Thyroid gland (tissue), 4 donors: ENCODE results near the gene CDC25B. TPM values are rescaled to one million over a fixed set of nuclear protein-coding genes. Genes with fewer than 3 reads are reported as not detected.

Experiments
- DNase-seq, 2 donors: peaks; one replicate each; pipeline ENCODE4 v3.0.0-alpha.2; 2019
- H3K27ac ChIP-seq, 3 donors: fragments of 200-600 bp; sonication (generic); 1 replicate in 2 of 3; 2 replicates in 1 of 3; pipeline ENCODE4 v1.5.1; 2016 to 2019; ENCODE audit warnings: mild to moderate bottlenecking in 1 of 3, moderate library complexity in 1 of 3
- H3K27me3 ChIP-seq: fragments of 200-600 bp; sonication (generic); one replicate; pipeline ENCODE4 v1.5.1; 2019
- H3K36me3 ChIP-seq, 2 donors: fragments of 200-600 bp; sonication (generic); one replicate each; pipeline ENCODE4 v1.5.1; 2016 to 2019
- H3K4me1 ChIP-seq, 2 donors: fragments of 200-600 bp; sonication (generic); one replicate each; pipeline ENCODE4 v1.5.1; 2017 to 2019
- H3K4me3 ChIP-seq, 3 donors: fragments of 200-600 bp; sonication (generic); replicated peaks in 1 of 3; 1 replicate in 2 of 3; 2 replicates in 1 of 3; pipeline ENCODE4 v1.5.1; 2016; ENCODE audit warnings: mild to moderate bottlenecking in 1 of 3
- H3K9me3 ChIP-seq: fragments of 200-600 bp; sonication (generic); one replicate; pipeline ENCODE4 v1.5.1; 2017
- CTCF ChIP-seq, 6 experiments: fragments of 200-600 bp in 3 of 6; fragments of 450-650 bp in 3 of 6; sonication (generic) in 3 of 6; IDR thresholded peaks; one replicate each; pipeline ENCODE4 v1.5.1; 2016 to 2019; ENCODE audit warnings: antibody characterized with exemption in 6 of 6, mild to moderate bottlenecking in 2 of 6, inconsistent platforms in 1 of 6, moderate library complexity in 1 of 6
- POLR2A ChIP-seq, 2 donors: fragments of 450-650 bp; IDR thresholded peaks; one replicate each; pipeline ENCODE4 v1.6.1; 2017; ENCODE audit warnings: antibody characterized with exemption in 2 of 2, mild to moderate bottlenecking in 2 of 2, moderate library complexity in 1 of 2
- WGBS, 2 donors: methylation state at CpG; one replicate each; pipeline ENCODE4 v1.1.5; 2017; 5-methylcytosine and 5-hydroxymethylcytosine counted together
- intact Hi-C: fragments of 100-400 bp; cut with DNase I; formaldehyde crosslinking; loops from one replicate; pipeline ENCODE4 v1.15.1; 2023
- total RNA-seq, 4 donors: library from RNA; depleted of rRNA; stranded (reverse); fragments of >200 nt; gene quantifications; one replicate each; pipeline ENCODE4 v1.2.3, GENCODE V29; 2016

The CDC25B gene
- total RNA-seq, 4 donors from 2014 or later, result 23.7 to 43.9 (median 27.8) TPM

- Histone ChIP-seq H3K4me1 (peaks cover 23 to 34% of the 10 kb centered on the region in 2 donors), H3K36me3 (peaks cover 20 to 40% of the 10 kb centered on the region in 2 donors), H3K4me3 (no peak overlapping the region), H3K9me3 (no peaks in the 10 kb centered on the region), H3K27ac (no peak overlapping the region), H3K27me3 (no peaks in the 10 kb centered on the region)
- DNase-seq, result no peak
- WGBS, 2 donors, result 93 to 95% methylated on average over 9 to 11 of the region's 11 CpGs
- TF ChIP-seq CTCF (IDR thresholded peaks at IDR 0.05) (no peak), POLR2A (IDR thresholded peaks at IDR 0.05) (no peak)
- intact Hi-C loops, result no loop called here
Measured at GRCh38 chr20:3802524-3803239, 6.6 kb downstream of the CDC25B start.

DNA sequence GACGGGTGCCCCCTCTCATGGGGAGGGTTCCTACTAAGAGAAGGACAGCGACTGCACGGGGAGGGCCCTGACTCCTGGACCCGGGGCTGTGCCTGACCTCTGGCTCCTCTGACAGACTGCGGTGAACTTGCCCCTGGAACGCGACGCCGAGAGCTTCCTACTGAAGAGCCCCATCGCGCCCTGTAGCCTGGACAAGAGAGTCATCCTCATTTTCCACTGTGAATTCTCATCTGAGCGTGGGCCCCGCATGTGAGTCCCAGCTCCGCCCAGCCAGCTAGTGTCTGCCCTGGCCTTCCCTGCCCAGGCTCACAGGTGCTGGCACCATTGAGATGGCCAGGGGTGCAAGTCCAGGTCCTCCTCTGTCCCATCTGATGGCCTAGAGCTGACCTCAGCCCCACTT is 7.2 kb downstream of the CDC25B start:
- intact Hi-C loops, result no loop called here
- no peak overlapping the region for H3K4me3 ChIP-seq
- no peak for DNase-seq
- H3K27ac ChIP-seq, result no peak overlapping the region
- no peaks in the 10 kb centered on the region for H3K9me3 ChIP-seq
- H3K4me1 ChIP-seq, result peaks cover 29 to 39% of the 10 kb centered on the region in 2 donors
- peaks cover 20 to 40% of the 10 kb centered on the region in 2 donors for H3K36me3 ChIP-seq
- no peak for TF ChIP-seq CTCF (IDR thresholded peaks at IDR 0.05)
- no peak for TF ChIP-seq POLR2A (IDR thresholded peaks at IDR 0.05)
- no peaks in the 10 kb centered on the region for H3K27me3 ChIP-seq
- WGBS, 2 donors, result 90 to 94% methylated on average over 7 to 9 of the region's 14 CpGs

- no peaks in the 10 kb centered on the region for H3K9me3 ChIP-seq
- no peak overlapping the region for H3K27ac ChIP-seq
- no peak for DNase-seq
- 86 to 98% methylated on average over 6 of the region's 6 CpGs for WGBS, 2 donors
- H3K4me1 ChIP-seq, result peaks cover 32 to 44% of the 10 kb centered on the region in 2 donors
- H3K27me3 ChIP-seq, result no peaks in the 10 kb centered on the region
- intact Hi-C loops, result no loop called here
- no peak overlapping the region for H3K4me3 ChIP-seq
- H3K36me3 ChIP-seq, result peaks cover 20 to 40% of the 10 kb centered on the region in 2 donors
- TF ChIP-seq POLR2A (IDR thresholded peaks at IDR 0.05), result no peak
- TF ChIP-seq CTCF (IDR thresholded peaks at IDR 0.05), result no peak
Measured at GRCh38 chr20:3803854-3804253, 7.7 kb downstream of the CDC25B start.

GRCh38 chr20:3804254-3804751 is 8.2 kb downstream of the CDC25B start:
- peak overlapping the region in 1 of 3 donors; percentile 99 for H3K27ac ChIP-seq
- 90 to 93% methylated on average over 3 to 11 of the region's 11 CpGs for WGBS, 2 donors
- TF ChIP-seq CTCF (IDR thresholded peaks at IDR 0.05), result no peak
- H3K4me3 ChIP-seq, result no peak overlapping the region
- H3K4me1 ChIP-seq, result peaks cover 32 to 41% of the 10 kb centered on the region in 2 donors
- H3K36me3 ChIP-seq, result peaks cover 20 to 40% of the 10 kb centered on the region in 2 donors
- DNase-seq, result no peak
- no peaks in the 10 kb centered on the region for H3K9me3 ChIP-seq
- intact Hi-C loops, result no loop called here
- H3K27me3 ChIP-seq, result no peaks in the 10 kb centered on the region

DNA sequence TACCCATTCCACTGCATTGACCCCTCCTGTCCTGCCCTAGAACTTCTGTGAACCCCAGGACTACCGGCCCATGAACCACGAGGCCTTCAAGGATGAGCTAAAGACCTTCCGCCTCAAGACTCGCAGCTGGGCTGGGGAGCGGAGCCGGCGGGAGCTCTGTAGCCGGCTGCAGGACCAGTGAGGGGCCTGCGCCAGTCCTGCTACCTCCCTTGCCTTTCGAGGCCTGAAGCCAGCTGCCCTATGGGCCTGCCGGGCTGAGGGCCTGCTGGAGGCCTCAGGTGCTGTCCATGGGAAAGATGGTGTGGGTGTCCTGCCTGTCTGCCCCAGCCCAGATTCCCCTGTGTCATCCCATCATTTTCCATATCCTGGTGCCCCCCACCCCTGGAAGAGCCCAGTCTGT is 8.7 kb downstream of the CDC25B start:
- Histone ChIP-seq H3K27ac (peak overlapping the region in 2 of 3 donors; percentile 98 to 99), H3K27me3 (no peaks in the 10 kb centered on the region), H3K36me3 (peaks cover 20 to 40% of the 10 kb centered on the region in 2 donors), H3K4me3 (no peak overlapping the region), H3K4me1 (peaks cover 32 to 40% of the 10 kb centered on the region in 2 donors), H3K9me3 (no peaks in the 10 kb centered on the region)
- intact Hi-C loops, result no loop called here
- no peak for DNase-seq
- WGBS, 2 donors, result 92% methylated on average over 8 to 10 of the region's 11 CpGs
- TF ChIP-seq POLR2A (IDR thresholded peaks at IDR 0.05), result no peak
- TF ChIP-seq CTCF (IDR thresholded peaks at IDR 0.05), result no peak
